Thoracic aorta (tissue), 2 donors: ENCODE measurements around the gene CFAP54. TPM values are rescaled to one million over a fixed set of nuclear protein-coding genes. Genes with fewer than 3 reads are reported as not detected.

Experiments
- ATAC-seq: fragments of 150-250 bp; one replicate; pipeline ENCODE4 v1.8.0; 2017; ENCODE audit warnings: low read depth; ENCODE audit not compliant: insufficient number of reproducible peaks, low FRiP score
- DNase-seq: peaks from one replicate; pipeline ENCODE4 v3.0.0-alpha.2; 2020; ENCODE audit warnings: low spot score
- H3K27ac ChIP-seq, 2 donors: fragments of 200-600 bp; sonication (generic); 1 replicate in 1 of 2; 2 replicates in 1 of 2; pipeline ENCODE4 v1.5.1; 2016; ENCODE audit warnings: mild to moderate bottlenecking in 2 of 2, moderate library complexity in 2 of 2
- H3K27me3 ChIP-seq: fragments of 200-600 bp; sonication (generic); replicated peaks from 2 replicates; pipeline ENCODE4 v1.6.0; 2016; ENCODE audit warnings: mild to moderate bottlenecking; ENCODE audit not compliant: insufficient read depth
- H3K36me3 ChIP-seq: fragments of 200-600 bp; sonication (generic); one replicate; pipeline ENCODE4 v1.5.1; 2016
- H3K4me1 ChIP-seq, 2 donors: fragments of 200-600 bp; sonication (generic); 1 replicate in 1 of 2; 2 replicates in 1 of 2; pipeline versions ENCODE4 v1.5.1 to v1.6.0; 2016; ENCODE audit warnings: low read depth in 2 of 2, mild to moderate bottlenecking in 1 of 2; ENCODE audit not compliant: control insufficient read depth in 1 of 2
- H3K4me3 ChIP-seq: fragments of 200-600 bp; sonication (generic); 2 replicates; pipeline ENCODE4 v1.5.1; 2016; ENCODE audit warnings: mild to moderate bottlenecking
- H3K9me3 ChIP-seq: fragments of 200-600 bp; sonication (generic); 2 replicates; pipeline ENCODE4 v1.5.1; 2016
- total RNA-seq, 2 donors: library from RNA; depleted of rRNA; stranded (reverse); fragments of >200 nt; gene quantifications; one replicate each; pipeline versions ENCODE4 v1.1.0 to v1.2.3, GENCODE V29; 2016
- TF ChIP-seq, protein P1 (sequence below): fragments of 200-600 bp; sonication (generic); IDR thresholded peaks from one replicate; pipeline ENCODE4 v1.5.1; 2019; ENCODE audit warnings: antibody characterized with exemption

Gene CFAP54
- total RNA-seq, 2 donors from 2014 or later = 1.1 to 4.2 TPM

DNA sequence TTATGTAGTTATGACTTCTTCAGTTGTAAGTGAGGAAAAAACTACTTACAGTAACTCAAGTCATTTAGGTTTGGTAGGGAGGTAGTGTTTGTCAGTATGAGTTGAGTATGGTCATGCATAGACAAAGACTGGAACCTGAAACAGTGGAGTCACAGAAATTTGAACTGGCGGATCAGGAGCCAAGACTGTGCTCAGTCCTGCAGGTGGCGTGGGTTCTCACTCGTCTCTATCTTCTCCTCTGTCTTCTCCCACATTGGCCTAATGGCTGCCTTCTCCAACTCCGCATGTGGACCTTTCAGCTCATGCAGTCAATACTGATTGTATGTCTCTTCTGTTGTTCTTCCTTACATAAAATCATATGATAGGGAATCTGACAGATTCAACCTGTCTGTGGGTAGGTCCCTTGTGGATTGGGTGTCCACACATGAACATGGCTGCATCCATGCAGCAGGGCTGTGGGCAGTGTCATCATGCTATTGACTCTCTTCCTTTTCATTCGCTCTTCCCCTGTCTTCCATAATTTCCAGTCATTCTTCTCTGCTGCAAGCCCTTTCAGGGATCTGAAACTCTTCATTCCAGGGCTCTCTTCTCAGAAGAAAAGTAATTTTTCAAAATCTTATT, 338.9 kb downstream of the CFAP54 start:
- H3K36me3 ChIP-seq = no peaks in the 10 kb centered on the region
- no peak for DNase-seq
- no peaks in the 10 kb centered on the region for H3K27me3 ChIP-seq
- H3K4me1 ChIP-seq = no peaks in the 10 kb centered on the region
- H3K9me3 ChIP-seq = no peaks in the 10 kb centered on the region
- no peak overlapping the region for H3K27ac ChIP-seq
- TF ChIP-seq, protein P1, sequence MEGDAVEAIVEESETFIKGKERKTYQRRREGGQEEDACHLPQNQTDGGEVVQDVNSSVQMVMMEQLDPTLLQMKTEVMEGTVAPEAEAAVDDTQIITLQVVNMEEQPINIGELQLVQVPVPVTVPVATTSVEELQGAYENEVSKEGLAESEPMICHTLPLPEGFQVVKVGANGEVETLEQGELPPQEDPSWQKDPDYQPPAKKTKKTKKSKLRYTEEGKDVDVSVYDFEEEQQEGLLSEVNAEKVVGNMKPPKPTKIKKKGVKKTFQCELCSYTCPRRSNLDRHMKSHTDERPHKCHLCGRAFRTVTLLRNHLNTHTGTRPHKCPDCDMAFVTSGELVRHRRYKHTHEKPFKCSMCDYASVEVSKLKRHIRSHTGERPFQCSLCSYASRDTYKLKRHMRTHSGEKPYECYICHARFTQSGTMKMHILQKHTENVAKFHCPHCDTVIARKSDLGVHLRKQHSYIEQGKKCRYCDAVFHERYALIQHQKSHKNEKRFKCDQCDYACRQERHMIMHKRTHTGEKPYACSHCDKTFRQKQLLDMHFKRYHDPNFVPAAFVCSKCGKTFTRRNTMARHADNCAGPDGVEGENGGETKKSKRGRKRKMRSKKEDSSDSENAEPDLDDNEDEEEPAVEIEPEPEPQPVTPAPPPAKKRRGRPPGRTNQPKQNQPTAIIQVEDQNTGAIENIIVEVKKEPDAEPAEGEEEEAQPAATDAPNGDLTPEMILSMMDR = no peak
- ATAC-seq = no peak
- H3K4me3 ChIP-seq = no peak overlapping the region

DNA sequence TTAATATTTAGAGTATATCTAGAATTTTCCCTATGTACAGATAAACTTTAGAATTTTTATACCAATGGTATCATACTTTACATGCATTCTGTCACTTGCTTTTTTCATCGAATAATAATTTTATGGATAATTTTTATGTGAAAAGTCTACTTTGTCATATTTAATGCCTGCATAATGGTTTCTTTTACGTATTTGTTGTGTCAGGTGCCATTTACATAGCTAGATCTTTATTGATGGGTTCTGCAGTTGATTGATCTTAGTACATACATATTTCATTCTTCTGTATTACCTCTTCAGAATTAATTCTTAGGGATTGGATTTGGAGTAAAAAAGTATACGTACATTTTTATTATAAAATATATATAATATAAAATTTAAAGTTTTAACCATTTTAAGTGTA, 340.0 kb downstream of the CFAP54 start:
- Histone ChIP-seq H3K27ac (no peak overlapping the region), H3K4me1 (no peaks in the 10 kb centered on the region), H3K4me3 (no peak overlapping the region), H3K36me3 (no peaks in the 10 kb centered on the region), H3K9me3 (no peaks in the 10 kb centered on the region), H3K27me3 (no peaks in the 10 kb centered on the region)
- DNase-seq = no peak
- ATAC-seq = no peak
- TF ChIP-seq, protein P1 = no peak

DNA sequence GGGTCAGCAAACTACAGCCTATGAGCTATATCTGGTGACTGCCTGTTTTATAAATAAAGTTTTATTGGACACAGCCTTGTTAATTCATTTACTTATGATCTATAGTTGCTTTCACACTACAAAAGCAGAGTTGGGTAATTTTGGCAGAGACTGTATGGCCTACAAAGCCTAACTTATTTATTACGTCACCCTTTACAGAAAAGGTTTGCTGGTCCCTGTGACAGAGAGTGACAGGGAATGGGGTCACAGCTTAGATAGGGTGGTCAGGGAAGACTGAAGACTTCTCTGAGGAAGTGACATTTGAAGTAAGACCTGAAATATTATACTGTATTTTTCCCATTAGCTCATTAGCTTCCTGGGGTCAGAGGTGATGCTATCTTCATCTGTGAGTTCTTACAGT, 342.0 kb downstream of the CFAP54 start:
- no peaks in the 10 kb centered on the region for H3K36me3 ChIP-seq
- DNase-seq (no peak), ATAC-seq (no peak)
- no peaks in the 10 kb centered on the region for H3K9me3 ChIP-seq
- no peaks in the 10 kb centered on the region for H3K27me3 ChIP-seq
- H3K27ac ChIP-seq = no peak overlapping the region
- no peaks in the 10 kb centered on the region for H3K4me1 ChIP-seq
- no peak overlapping the region for H3K4me3 ChIP-seq
- TF ChIP-seq, protein P1 = no peak

DNA sequence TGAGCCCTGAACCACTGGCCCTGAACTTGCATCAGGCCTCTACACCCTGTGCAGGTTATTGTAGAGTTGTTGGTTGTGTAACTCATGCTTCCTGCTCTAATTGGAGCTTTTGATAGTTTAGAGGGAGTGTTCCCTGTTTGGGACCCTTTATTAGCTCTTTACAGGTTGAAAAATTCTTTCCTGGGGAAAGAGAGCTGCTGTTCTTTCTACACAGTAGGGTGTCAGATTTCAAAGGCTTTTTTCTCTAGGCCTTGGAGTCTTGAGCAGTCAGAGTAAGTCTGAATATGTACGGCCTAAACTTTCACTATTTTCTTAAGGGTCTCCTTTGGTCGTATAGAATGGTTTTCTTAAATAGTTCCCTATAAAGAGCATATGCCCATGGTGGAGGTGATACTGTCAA, 356.9 kb downstream of the CFAP54 start:
- TF ChIP-seq, protein P1 = no peak
- H3K4me3 ChIP-seq = no peak overlapping the region
- no peak overlapping the region for H3K27ac ChIP-seq
- H3K36me3 ChIP-seq = no peaks in the 10 kb centered on the region
- ATAC-seq (no peak), DNase-seq (no peak)
- H3K4me1 ChIP-seq = no peaks in the 10 kb centered on the region
- H3K9me3 ChIP-seq = no peaks in the 10 kb centered on the region
- H3K27me3 ChIP-seq = no peaks in the 10 kb centered on the region

DNA sequence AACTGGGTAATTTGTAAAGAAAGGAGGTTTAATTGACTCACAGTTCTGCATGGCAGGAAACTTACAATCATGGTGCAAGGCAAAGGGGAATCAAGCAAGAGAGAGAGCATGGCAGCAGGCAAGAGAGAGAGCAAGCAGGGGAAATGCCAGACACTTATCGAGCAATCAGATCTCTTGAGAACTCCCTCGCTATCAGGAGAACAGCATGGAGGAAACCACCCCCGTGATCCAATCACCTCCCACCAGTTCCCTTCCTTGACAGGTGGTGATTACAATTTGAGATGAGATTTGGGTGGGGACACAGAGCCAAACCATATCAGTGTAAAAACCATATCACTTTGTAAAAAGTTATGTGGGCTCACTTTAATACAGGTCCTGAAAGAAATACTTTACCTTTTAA, 361.3 kb downstream of the CFAP54 start:
- no peaks in the 10 kb centered on the region for H3K36me3 ChIP-seq
- H3K9me3 ChIP-seq = no peaks in the 10 kb centered on the region
- no peak for ATAC-seq
- no peak for DNase-seq
- H3K27me3 ChIP-seq = no peaks in the 10 kb centered on the region
- H3K27ac ChIP-seq = no peak overlapping the region
- TF ChIP-seq, protein P1 = no peak
- no peaks in the 10 kb centered on the region for H3K4me1 ChIP-seq
- H3K4me3 ChIP-seq = no peak overlapping the region
